ENCODE results near the gene BFAR. TPM values are rescaled to one million over a fixed set of nuclear protein-coding genes. Genes with fewer than 3 reads are reported as not detected.
"Not testable (repeated sequence)": the region's sequence is repeated elsewhere in the genome, so short reads cannot be mapped to it uniquely, and the experiment has no call there.

BFAR gene
- total and polyA plus RNA-seq, 2 donors from 2014 or later = 35.3 to 53.7 TPM

DNA sequence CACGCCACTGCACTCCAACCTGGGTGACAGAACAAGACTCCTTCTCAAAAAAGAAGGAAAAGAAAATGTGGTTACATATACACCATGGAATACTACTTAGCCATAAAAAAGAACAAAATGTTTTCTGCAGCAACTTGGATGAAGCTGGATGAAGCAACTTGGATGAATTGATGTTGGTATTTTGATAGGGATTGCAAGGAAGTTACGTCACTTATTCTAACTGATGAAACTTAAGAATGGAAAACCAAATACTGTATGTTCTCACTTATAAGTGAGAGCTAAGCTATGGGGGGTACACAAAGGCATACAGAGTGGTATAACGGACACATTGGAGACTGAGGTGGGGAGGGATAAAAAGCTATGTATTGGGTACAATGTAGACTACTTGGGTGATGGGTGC, 43.9 kb downstream of the BFAR start:
- no peaks in the 10 kb centered on the region for H3K9me3 ChIP-seq (ENCODE audit: control insufficient read depth in 2 of 3, insufficient read depth in 1 of 3, low read length in 3 of 3)
- intact Hi-C loops (cut with DNase I) = no loop called here
- TF ChIP-seq, protein P1, sequence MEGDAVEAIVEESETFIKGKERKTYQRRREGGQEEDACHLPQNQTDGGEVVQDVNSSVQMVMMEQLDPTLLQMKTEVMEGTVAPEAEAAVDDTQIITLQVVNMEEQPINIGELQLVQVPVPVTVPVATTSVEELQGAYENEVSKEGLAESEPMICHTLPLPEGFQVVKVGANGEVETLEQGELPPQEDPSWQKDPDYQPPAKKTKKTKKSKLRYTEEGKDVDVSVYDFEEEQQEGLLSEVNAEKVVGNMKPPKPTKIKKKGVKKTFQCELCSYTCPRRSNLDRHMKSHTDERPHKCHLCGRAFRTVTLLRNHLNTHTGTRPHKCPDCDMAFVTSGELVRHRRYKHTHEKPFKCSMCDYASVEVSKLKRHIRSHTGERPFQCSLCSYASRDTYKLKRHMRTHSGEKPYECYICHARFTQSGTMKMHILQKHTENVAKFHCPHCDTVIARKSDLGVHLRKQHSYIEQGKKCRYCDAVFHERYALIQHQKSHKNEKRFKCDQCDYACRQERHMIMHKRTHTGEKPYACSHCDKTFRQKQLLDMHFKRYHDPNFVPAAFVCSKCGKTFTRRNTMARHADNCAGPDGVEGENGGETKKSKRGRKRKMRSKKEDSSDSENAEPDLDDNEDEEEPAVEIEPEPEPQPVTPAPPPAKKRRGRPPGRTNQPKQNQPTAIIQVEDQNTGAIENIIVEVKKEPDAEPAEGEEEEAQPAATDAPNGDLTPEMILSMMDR (IDR thresholded peaks at IDR 0.05; ENCODE audit: borderline replicate concordance, extremely low read depth, insufficient read depth) = no peak
- no peaks in the 10 kb centered on the region for H3K27me3 ChIP-seq (ENCODE audit: control insufficient read depth, insufficient read depth, low read length)
- no peak overlapping the region for H3K4me3 ChIP-seq (ENCODE audit: low read length in 3 of 3)
- no peak overlapping the region for H3K27ac ChIP-seq (ENCODE audit: low read depth in 2 of 2, low read length in 2 of 2)
- DNase-seq (no peak), FAIRE-seq (no peak)
- no peaks in the 10 kb centered on the region for H3K36me3 ChIP-seq (ENCODE audit: control insufficient read depth in 2 of 3, insufficient read depth in 3 of 3, low read length in 3 of 3)
- H3K9ac ChIP-seq (ENCODE audit: low read length in 3 of 3) = no peak overlapping the region
- H3K4me1 ChIP-seq (ENCODE audit: control insufficient read depth in 2 of 3, insufficient read depth in 2 of 3, low read depth in 1 of 3, low read length in 3 of 3) = no peaks in the 10 kb centered on the region

- no peak for DNase-seq
- TF ChIP-seq, protein P1 (IDR thresholded peaks at IDR 0.05; ENCODE audit: borderline replicate concordance, extremely low read depth, insufficient read depth) = no peak
- Histone ChIP-seq H3K36me3 (ENCODE audit: control insufficient read depth in 2 of 3, insufficient read depth in 3 of 3, low read length in 3 of 3) (no peaks in the 10 kb centered on the region), H3K9me3 (ENCODE audit: control insufficient read depth in 2 of 3, insufficient read depth in 1 of 3, low read length in 3 of 3) (no peaks in the 10 kb centered on the region), H3K27ac (ENCODE audit: low read depth in 2 of 2, low read length in 2 of 2) (no peak overlapping the region), H3K9ac (ENCODE audit: low read length in 3 of 3) (no peak overlapping the region), H3K4me3 (ENCODE audit: low read length in 3 of 3) (no peak overlapping the region), H3K4me1 (ENCODE audit: control insufficient read depth in 2 of 3, insufficient read depth in 2 of 3, low read depth in 1 of 3, low read length in 3 of 3) (no peaks in the 10 kb centered on the region), H3K27me3 (ENCODE audit: control insufficient read depth, insufficient read depth, low read length) (no peaks in the 10 kb centered on the region)
- no peak for FAIRE-seq
- intact Hi-C loops (cut with DNase I) = no loop called here
Measured at GRCh38 chr16:14677627-14678026, 44.9 kb downstream of the BFAR start.

DNA sequence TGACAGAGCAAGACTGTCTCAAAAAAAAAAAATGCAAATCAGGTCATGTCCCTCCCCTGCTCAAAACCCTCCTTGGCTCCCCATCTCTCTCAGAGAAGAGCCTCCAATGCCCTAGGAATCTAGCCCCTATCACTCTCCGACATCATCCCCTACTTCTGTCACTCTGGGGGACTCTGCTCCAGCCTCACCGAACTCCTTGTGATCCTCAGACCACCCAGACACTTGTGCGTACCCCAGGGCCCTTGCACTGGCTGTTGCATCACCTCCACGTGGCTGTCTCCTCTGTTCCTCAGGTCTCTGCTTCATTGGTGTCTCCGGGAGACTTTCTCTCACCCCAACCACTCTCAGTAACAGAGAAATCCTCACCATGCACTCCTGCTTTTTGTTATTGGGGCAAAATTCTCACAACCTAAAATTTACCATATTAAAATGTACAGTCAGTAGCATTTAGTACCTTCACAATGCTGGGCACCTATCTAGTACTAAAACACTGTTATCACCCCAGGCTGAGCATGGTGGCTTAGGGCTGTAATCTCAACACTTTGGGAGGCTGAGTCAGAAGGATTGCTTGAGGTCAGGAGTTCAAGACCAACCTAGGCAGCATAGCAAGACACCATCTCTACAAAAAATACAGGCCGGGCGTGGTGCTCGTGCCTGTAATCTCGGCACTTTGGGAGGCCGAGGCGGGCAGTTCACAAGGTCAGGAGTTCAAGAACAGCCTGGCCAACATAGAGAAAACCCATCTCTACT, 46.2 kb downstream of the BFAR start:
- H3K9ac ChIP-seq (ENCODE audit: low read length in 3 of 3) = no peak overlapping the region
- no peak overlapping the region for H3K4me3 ChIP-seq (ENCODE audit: low read length in 3 of 3)
- no peaks in the 10 kb centered on the region for H3K4me1 ChIP-seq (ENCODE audit: control insufficient read depth in 2 of 3, insufficient read depth in 2 of 3, low read depth in 1 of 3, low read length in 3 of 3)
- FAIRE-seq (no peak), DNase-seq (no peak)
- no peaks in the 10 kb centered on the region for H3K9me3 ChIP-seq (ENCODE audit: control insufficient read depth in 2 of 3, insufficient read depth in 1 of 3, low read length in 3 of 3)
- no peaks in the 10 kb centered on the region for H3K36me3 ChIP-seq (ENCODE audit: control insufficient read depth in 2 of 3, insufficient read depth in 3 of 3, low read length in 3 of 3)
- no peak overlapping the region for H3K27ac ChIP-seq (ENCODE audit: low read depth in 2 of 2, low read length in 2 of 2)
- intact Hi-C loops (cut with DNase I) = no loop called here
- no peaks in the 10 kb centered on the region for H3K27me3 ChIP-seq (ENCODE audit: control insufficient read depth, insufficient read depth, low read length)
- TF ChIP-seq, protein P1 (IDR thresholded peaks at IDR 0.05; ENCODE audit: borderline replicate concordance, extremely low read depth, insufficient read depth) = no peak

GRCh38 chr16:14680396-14680795, 47.6 kb downstream of the BFAR start:
- H3K9ac ChIP-seq (ENCODE audit: low read length in 3 of 3); H3K9me3 ChIP-seq (ENCODE audit: control insufficient read depth in 2 of 3, insufficient read depth in 1 of 3, low read length in 3 of 3); H3K27ac ChIP-seq (ENCODE audit: low read depth in 2 of 2, low read length in 2 of 2); H3K4me3 ChIP-seq (ENCODE audit: low read length in 3 of 3); H3K27me3 ChIP-seq (ENCODE audit: control insufficient read depth, insufficient read depth, low read length); FAIRE-seq; H3K36me3 ChIP-seq (ENCODE audit: control insufficient read depth in 2 of 3, insufficient read depth in 3 of 3, low read length in 3 of 3); intact Hi-C loops (cut with DNase I); DNase-seq; H3K4me1 ChIP-seq (ENCODE audit: control insufficient read depth in 2 of 3, insufficient read depth in 2 of 3, low read depth in 1 of 3, low read length in 3 of 3): not testable (repeated sequence)
